ENCODE measurements around the gene MFSD1. TPM values are rescaled to one million over a fixed set of nuclear protein-coding genes. Genes with fewer than 3 reads are reported as not detected.

Gene MFSD1
- total and polyA plus RNA-seq, 2 of the 13 experiments (the other 11 are each of a cell fraction or from before 2014, with no cell fraction given), result 17.3 to 37.9 TPM

GRCh38 chr3:158801696-158802408 is at the start of gene MFSD1 (continued):
- TF ChIP-seq ZFP36 (IDR thresholded peaks at IDR 0.05; ENCODE audit: borderline replicate concordance, low read depth, low read length, partially characterized antibody) (no peak), ZNF614 (CRISPR knock-in tag; IDR thresholded peaks at IDR 0.05; ENCODE audit: borderline replicate concordance) (peak; percentile 75; the same call in 1 of the 2 replicates), HNRNPH1 (optimal IDR thresholded peaks at IDR 0.05; ENCODE audit: low read depth, low read length) (no peak), HNF1A (IDR thresholded peaks at IDR 0.05; ENCODE audit: low read depth) (peak; percentile 18; the same call in 1 of the 2 replicates), HNF1A (CRISPR knock-in tag; IDR thresholded peaks at IDR 0.05; ENCODE audit: borderline replicate concordance) (0 out of 2 replicates have a peak, but pooled peaks have one; percentile 58), ZNF34 (CRISPR knock-in tag; IDR thresholded peaks at IDR 0.05; ENCODE audit: borderline replicate concordance) (no peak), NR0B2 (CRISPR knock-in tag; IDR thresholded peaks at IDR 0.05) (peak; percentile 55; the same call in 1 of the 2 replicates), ZNF782 (CRISPR knock-in tag; IDR thresholded peaks at IDR 0.05; ENCODE audit: borderline replicate concordance) (no peak), ZNF816 (CRISPR knock-in tag; IDR thresholded peaks at IDR 0.05; ENCODE audit: borderline replicate concordance) (peak; percentile 68; the same call in 1 of the 2 replicates), ZNF281 (CRISPR knock-in tag; IDR thresholded peaks at IDR 0.05; ENCODE audit: borderline replicate concordance) (peak; percentile 9; the same call in 1 of the 2 replicates), RORA (CRISPR knock-in tag; IDR thresholded peaks at IDR 0.05) (no peak), ZNF652 (CRISPR knock-in tag; IDR thresholded peaks at IDR 0.05; ENCODE audit: borderline replicate concordance, low read depth) (no peak; the same call in 1 of the 2 replicates), NCOA5 (CRISPR knock-in tag; IDR thresholded peaks at IDR 0.05) (no peak), MBNL3 (CRISPR knock-in tag; conservative IDR thresholded peaks at IDR 0.05) (no peak), RBM22 (optimal IDR thresholded peaks at IDR 0.05; ENCODE audit: low read length) (no peak), SMAD9 (CRISPR knock-in tag; IDR thresholded peaks at IDR 0.05) (no peak), ZNF510 (CRISPR knock-in tag; IDR thresholded peaks at IDR 0.05; ENCODE audit: low read depth) (no peak), RFXANK (CRISPR knock-in tag; IDR thresholded peaks at IDR 0.05) (no peak), ATF3 (CRISPR knock-in tag; IDR thresholded peaks at IDR 0.05) (no peak), STAG1 (CRISPR knock-in tag; IDR thresholded peaks at IDR 0.05) (no peak), ZNF225 (CRISPR knock-in tag; IDR thresholded peaks at IDR 0.05) (no peak), ATM (IDR thresholded peaks at IDR 0.05; ENCODE audit: borderline replicate concordance) (no peak), ZNF776 (CRISPR knock-in tag; IDR thresholded peaks at IDR 0.05) (peak; percentile 71)

All from HepG2 (cell line).